SK-N-SH (cell line): Measurements from ENCODE around the gene SCAMP5. TPM values are rescaled to one million over a fixed set of nuclear protein-coding genes. Genes with fewer than 3 reads are reported as not detected.
A peak's percentile ranks its signal among the peaks of the same experiment; 100 is the strongest.

Experiments
- CTCF ChIA-PET: fragments of 300-600, 350-600 bp; formaldehyde crosslinking; extraction: SDS; loops from one replicate; lab custom pipeline; 2021; lab: Yijun Ruan, JAX
- POLR2A ChIA-PET: fragments of 350-600 bp; sonication (Branson Sonifier 250); formaldehyde crosslinking; extraction: SDS; loops from one replicate; lab custom pipeline; 2020; ENCODE audit warnings: antibody characterized with exemption, inconsistent platforms; lab: Yijun Ruan, JAX
- DNase-seq: peaks from one replicate; pipeline ENCODE4 v3.0.0; 2012
- H2AFZ ChIP-seq: fragments of 200-600 bp; sonication (generic); 2 replicates; pipeline ENCODE4 v1.8.1; 2016; ENCODE audit warnings: antibody characterized with exemption, mild to moderate bottlenecking, low read depth
- H3F3A ChIP-seq: fragments of 200-600 bp; sonication (generic); replicated peaks from 2 replicates; pipeline ENCODE3; 2016; ENCODE audit warnings: antibody characterized with exemption, mild to moderate bottlenecking; ENCODE audit not compliant: insufficient read depth
- H3K27ac ChIP-seq, 2 experiments: fragments of 200-500 bp in 1 of 2; fragments of 200-600 bp in 1 of 2; sonication (Bioruptor generic) in 1 of 2; sonication (generic), shearing (Covaris generic) in 1 of 2; 2 replicates each; pipeline versions ENCODE4 v1.5.1 to v1.6.1; 2014 to 2016; ENCODE audit warnings: low read depth in 2 of 2, inconsistent platforms in 1 of 2, low read length in 1 of 2, mild to moderate bottlenecking in 1 of 2, mixed read lengths in 1 of 2
- H3K27me3 ChIP-seq: fragments of 200-600 bp; sonication (generic), shearing (Covaris generic); 2 replicates; pipeline ENCODE4 v1.6.1; 2016; ENCODE audit warnings: mixed run types; ENCODE audit not compliant: insufficient read depth
- H3K36me3 ChIP-seq, 2 experiments: fragments of 200-500 bp in 1 of 2; fragments of 200-600 bp in 1 of 2; sonication (Bioruptor generic) in 1 of 2; sonication (generic) in 1 of 2; replicated peaks in 1 of 2; 2 replicates each; pipeline versions ENCODE3 to v1.5.1; 2014 to 2016; ENCODE audit warnings: low read length in 1 of 2, mild to moderate bottlenecking in 1 of 2; ENCODE audit not compliant: insufficient read depth in 2 of 2, control insufficient read depth in 1 of 2
- H3K4me1 ChIP-seq, 2 experiments: fragments of 200-500 bp in 1 of 2; fragments of 200-600 bp in 1 of 2; sonication (Bioruptor generic) in 1 of 2; sonication (generic), shearing (Covaris generic) in 1 of 2; 2 replicates each; pipeline versions ENCODE4 v1.5.1 to v1.6.1; 2014 to 2016; ENCODE audit warnings: low read depth in 1 of 2, low read length in 1 of 2, mixed run types in 1 of 2; ENCODE audit not compliant: insufficient read depth in 2 of 2, control insufficient read depth in 1 of 2
- H3K4me2 ChIP-seq: fragments of 200-600 bp; sonication (generic), shearing (Covaris generic); 2 replicates; pipeline ENCODE4 v1.6.1; 2017; ENCODE audit warnings: mixed run types
- H3K4me3 ChIP-seq, 2 experiments: fragments of 200-500 bp in 1 of 2; fragments of 200-600 bp in 1 of 2; sonication (Bioruptor generic) in 1 of 2; sonication (generic), shearing (Covaris generic) in 1 of 2; 2 replicates each; pipeline versions ENCODE4 v1.5.1 to v1.8.1; 2014 to 2016; ENCODE audit warnings: low read depth in 2 of 2, inconsistent platforms in 1 of 2, low read length in 1 of 2, mild to moderate bottlenecking in 1 of 2, mixed read lengths in 1 of 2, moderate library complexity in 1 of 2
- H3K79me2 ChIP-seq: fragments of 200-600 bp; sonication (generic); 2 replicates; pipeline ENCODE4 v1.8.1; 2017; ENCODE audit warnings: mild to moderate bottlenecking; ENCODE audit not compliant: insufficient read depth
- H3K9ac ChIP-seq: fragments of 200-600 bp; sonication (generic); 2 replicates; pipeline ENCODE4 v1.6.1; 2017; ENCODE audit warnings: mixed run types
- H3K9me2 ChIP-seq: fragments of 200-600 bp; sonication (generic); 2 replicates; pipeline ENCODE4 v1.6.1; 2017; ENCODE audit warnings: mixed run types
- H3K9me3 ChIP-seq: fragments of 200-600 bp; sonication (generic); 2 replicates; pipeline ENCODE4 v1.6.1; 2017; ENCODE audit warnings: mixed run types, mild to moderate bottlenecking, moderate library complexity
- H4K20me1 ChIP-seq: fragments of 200-600 bp; sonication (generic); 2 replicates; pipeline ENCODE4 v1.6.1; 2017; ENCODE audit warnings: mild to moderate bottlenecking, mixed run types; ENCODE audit not compliant: insufficient read depth
- CHD2 ChIP-seq: fragments of 150-350 bp; IDR thresholded peaks from 2 replicates; pipeline ENCODE4 v1.6.1; 2018; ENCODE audit warnings: low read length; ENCODE audit not compliant: partially characterized antibody
- ELF1 ChIP-seq: IDR thresholded peaks from 2 replicates; pipeline ENCODE4 v1.4.0; 2012
- EP300 ChIP-seq, 2 experiments: IDR thresholded peaks; 2 replicates each; pipeline versions ENCODE4 v1.4.0 to v1.6.1; 2012; ENCODE audit warnings: borderline replicate concordance in 1 of 2, low read depth in 1 of 2, low read length in 1 of 2
- FOSL2 ChIP-seq: IDR thresholded peaks from 2 replicates; pipeline ENCODE4 v1.4.0; 2012; ENCODE audit warnings: low read depth, mild to moderate bottlenecking, moderate library complexity, borderline replicate concordance
- GABPA ChIP-seq: IDR thresholded peaks from 2 replicates; pipeline ENCODE4 v1.4.0; 2012; ENCODE audit warnings: low read depth, mild to moderate bottlenecking
- GATA2 ChIP-seq: sonication (generic); formaldehyde crosslinking; IDR thresholded peaks from 2 replicates; pipeline ENCODE4 v1.5.0; 2020; ENCODE audit warnings: mild to moderate bottlenecking, missing genetic modification reagents
- JUND ChIP-seq: IDR thresholded peaks from 2 replicates; pipeline ENCODE4 v1.4.0; 2012
- NRF1 ChIP-seq: IDR thresholded peaks from 2 replicates; pipeline ENCODE4 v1.6.1; 2012; ENCODE audit warnings: low read depth, mild to moderate bottlenecking, low read length
- PBX3 ChIP-seq: IDR thresholded peaks from 2 replicates; pipeline ENCODE4; 2012
- POLR2AphosphoS5 ChIP-seq: IDR thresholded peaks from 2 replicates; pipeline ENCODE4 v1.6.1; 2012; ENCODE audit warnings: low read depth, low read length
- RCOR1 ChIP-seq: fragments of 150-350 bp; IDR thresholded peaks from 2 replicates; pipeline ENCODE4 v1.6.1; 2017; ENCODE audit warnings: antibody characterized with exemption, low read length
- REST ChIP-seq: IDR thresholded peaks from 2 replicates; pipeline ENCODE4 v1.6.1; 2012; ENCODE audit warnings: mild to moderate bottlenecking, low read depth, low read length, moderate library complexity
- SIN3A ChIP-seq: IDR thresholded peaks from 2 replicates; pipeline ENCODE4 v1.6.1; 2012; ENCODE audit warnings: low read depth, mild to moderate bottlenecking, low read length, moderate library complexity, borderline replicate concordance
- WGBS: methylation state at CpG from one replicate; pipeline ENCODE4 v1.1.6; 2017; ENCODE audit warnings: low lambda C conversion rate; 5-methylcytosine and 5-hydroxymethylcytosine counted together
- polyA plus RNA-seq, 3 experiments: library from polyadenylated mRNA; depleted of rRNA; stranded (reverse); fragments of >200 nt; gene quantifications; 2 replicates each; pipeline ENCODE4 v1.2.3, GENCODE V29; 2012
- TF ChIP-seq, protein P1 (sequence below): fragments of 150-350 bp; IDR thresholded peaks from 2 replicates; pipeline ENCODE4 v1.6.1; 2017; ENCODE audit warnings: antibody characterized with exemption, low read length, low read depth, borderline replicate concordance
- TF ChIP-seq, protein P2 (sequence below): IDR thresholded peaks from 2 replicates; pipeline ENCODE4 v1.4.0; 2012; ENCODE audit warnings: low read depth, borderline replicate concordance
- TF ChIP-seq, protein P3 (sequence below): IDR thresholded peaks from 2 replicates; pipeline ENCODE4 v1.4.0; 2012; ENCODE audit warnings: low read depth, borderline replicate concordance
- TF ChIP-seq, protein P4 (sequence below): fragments of 200-600 bp; sonication (generic); IDR thresholded peaks from 2 replicates; pipeline ENCODE4 v1.6.1; 2017; ENCODE audit warnings: antibody characterized with exemption, mild to moderate bottlenecking, moderate library complexity

SCAMP5 gene
- polyA plus RNA-seq, 1 of the 3 experiments (the other 2 are of a cell fraction): 27.9 TPM

DNA sequence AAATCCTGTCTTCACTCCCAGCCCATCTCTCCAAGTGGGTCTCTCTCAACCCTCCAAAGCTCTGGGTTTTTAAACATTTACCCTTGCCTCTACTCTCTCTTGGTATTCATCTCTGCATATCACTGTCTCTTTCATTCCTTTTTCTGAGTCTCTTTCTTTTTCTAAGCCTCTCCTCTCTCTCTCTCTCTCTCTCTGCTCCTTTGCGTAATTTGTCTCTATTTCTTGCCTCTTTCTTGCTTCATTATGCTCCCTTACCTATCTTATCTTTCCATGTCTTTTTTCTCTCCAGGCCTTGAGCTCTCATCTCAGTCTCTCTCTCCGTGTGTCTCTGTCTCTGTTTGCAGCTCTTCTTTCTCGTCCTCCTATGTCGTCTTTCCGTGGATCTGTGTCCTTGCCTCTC is 678 bp upstream of the SCAMP5 start:
- no peaks in the 10 kb centered on the region for H4K20me1 ChIP-seq
- H3K79me2 ChIP-seq: no peaks in the 10 kb centered on the region
- peak overlapping the region; percentile 62; the same call in 1 of the 2 replicates for H3K4me2 ChIP-seq
- no peak overlapping the region for H3K9ac ChIP-seq
- H3K27me3 ChIP-seq: no peaks in the 10 kb centered on the region
- H3K9me3 ChIP-seq: no peaks in the 10 kb centered on the region
- WGBS: 11% methylated on average over 5 of the region's 5 CpGs
- H2AFZ ChIP-seq: no peak overlapping the region
- peaks cover 0 to 17% of the 10 kb centered on the region in 2 experiments; a peak in 1 of 4 replicates for H3K4me1 ChIP-seq
- H3F3A ChIP-seq: peaks cover 4% of the 10 kb centered on the region
- peak overlapping the region in 1 of 2 experiments; percentile 50; a peak in 2 of 4 replicates for H3K27ac ChIP-seq
- no peaks in the 10 kb centered on the region for H3K36me3 ChIP-seq
- no peaks in the 10 kb centered on the region for H3K9me2 ChIP-seq
- CTCF ChIA-PET: interaction anchor here (1.0 to 3.9 kb wide), 11 partner anchors 29 to 226 kb away, joined by 3 to 21 read pairs (median 9); partner anchors contain the start of genes PPCDC, RPP25 and ULK3
- H3K4me3 ChIP-seq: peak overlapping the region; percentile 67 to 84; a peak in 3 of 4 replicates
- DNase-seq: no peak
- POLR2A ChIA-PET: interaction anchor here (0.6 to 2.7 kb wide), 18 partner anchors 12 to 1411 kb away, joined by 3 to 47 read pairs (median 4); partner anchors contain the start of genes COX5A, FAM219B, PPCDC and RPP25
- TF ChIP-seq, protein P1, sequence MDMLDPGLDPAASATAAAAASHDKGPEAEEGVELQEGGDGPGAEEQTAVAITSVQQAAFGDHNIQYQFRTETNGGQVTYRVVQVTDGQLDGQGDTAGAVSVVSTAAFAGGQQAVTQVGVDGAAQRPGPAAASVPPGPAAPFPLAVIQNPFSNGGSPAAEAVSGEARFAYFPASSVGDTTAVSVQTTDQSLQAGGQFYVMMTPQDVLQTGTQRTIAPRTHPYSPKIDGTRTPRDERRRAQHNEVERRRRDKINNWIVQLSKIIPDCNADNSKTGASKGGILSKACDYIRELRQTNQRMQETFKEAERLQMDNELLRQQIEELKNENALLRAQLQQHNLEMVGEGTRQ: no peak
- TF ChIP-seq NRF1: no peak
- TF ChIP-seq CHD2: no peak
- TF ChIP-seq, protein P2, sequence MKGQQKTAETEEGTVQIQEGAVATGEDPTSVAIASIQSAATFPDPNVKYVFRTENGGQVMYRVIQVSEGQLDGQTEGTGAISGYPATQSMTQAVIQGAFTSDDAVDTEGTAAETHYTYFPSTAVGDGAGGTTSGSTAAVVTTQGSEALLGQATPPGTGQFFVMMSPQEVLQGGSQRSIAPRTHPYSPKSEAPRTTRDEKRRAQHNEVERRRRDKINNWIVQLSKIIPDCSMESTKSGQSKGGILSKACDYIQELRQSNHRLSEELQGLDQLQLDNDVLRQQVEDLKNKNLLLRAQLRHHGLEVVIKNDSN: no peak
- no peak for TF ChIP-seq RCOR1
- no peak for TF ChIP-seq GATA2 (CRISPR knock-in tag)
- TF ChIP-seq, protein P3, sequence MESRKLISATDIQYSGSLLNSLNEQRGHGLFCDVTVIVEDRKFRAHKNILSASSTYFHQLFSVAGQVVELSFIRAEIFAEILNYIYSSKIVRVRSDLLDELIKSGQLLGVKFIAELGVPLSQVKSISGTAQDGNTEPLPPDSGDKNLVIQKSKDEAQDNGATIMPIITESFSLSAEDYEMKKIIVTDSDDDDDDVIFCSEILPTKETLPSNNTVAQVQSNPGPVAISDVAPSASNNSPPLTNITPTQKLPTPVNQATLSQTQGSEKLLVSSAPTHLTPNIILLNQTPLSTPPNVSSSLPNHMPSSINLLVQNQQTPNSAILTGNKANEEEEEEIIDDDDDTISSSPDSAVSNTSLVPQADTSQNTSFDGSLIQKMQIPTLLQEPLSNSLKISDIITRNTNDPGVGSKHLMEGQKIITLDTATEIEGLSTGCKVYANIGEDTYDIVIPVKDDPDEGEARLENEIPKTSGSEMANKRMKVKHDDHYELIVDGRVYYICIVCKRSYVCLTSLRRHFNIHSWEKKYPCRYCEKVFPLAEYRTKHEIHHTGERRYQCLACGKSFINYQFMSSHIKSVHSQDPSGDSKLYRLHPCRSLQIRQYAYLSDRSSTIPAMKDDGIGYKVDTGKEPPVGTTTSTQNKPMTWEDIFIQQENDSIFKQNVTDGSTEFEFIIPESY: no peak
- TF ChIP-seq PBX3: no peak
- TF ChIP-seq GABPA: no peak
- no peak for TF ChIP-seq JUND
- TF ChIP-seq, protein P4, sequence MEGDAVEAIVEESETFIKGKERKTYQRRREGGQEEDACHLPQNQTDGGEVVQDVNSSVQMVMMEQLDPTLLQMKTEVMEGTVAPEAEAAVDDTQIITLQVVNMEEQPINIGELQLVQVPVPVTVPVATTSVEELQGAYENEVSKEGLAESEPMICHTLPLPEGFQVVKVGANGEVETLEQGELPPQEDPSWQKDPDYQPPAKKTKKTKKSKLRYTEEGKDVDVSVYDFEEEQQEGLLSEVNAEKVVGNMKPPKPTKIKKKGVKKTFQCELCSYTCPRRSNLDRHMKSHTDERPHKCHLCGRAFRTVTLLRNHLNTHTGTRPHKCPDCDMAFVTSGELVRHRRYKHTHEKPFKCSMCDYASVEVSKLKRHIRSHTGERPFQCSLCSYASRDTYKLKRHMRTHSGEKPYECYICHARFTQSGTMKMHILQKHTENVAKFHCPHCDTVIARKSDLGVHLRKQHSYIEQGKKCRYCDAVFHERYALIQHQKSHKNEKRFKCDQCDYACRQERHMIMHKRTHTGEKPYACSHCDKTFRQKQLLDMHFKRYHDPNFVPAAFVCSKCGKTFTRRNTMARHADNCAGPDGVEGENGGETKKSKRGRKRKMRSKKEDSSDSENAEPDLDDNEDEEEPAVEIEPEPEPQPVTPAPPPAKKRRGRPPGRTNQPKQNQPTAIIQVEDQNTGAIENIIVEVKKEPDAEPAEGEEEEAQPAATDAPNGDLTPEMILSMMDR: no peak
- TF ChIP-seq REST: no peak
- no peak for TF ChIP-seq FOSL2
- no peak for TF ChIP-seq SIN3A
- no peak for TF ChIP-seq ELF1
- no peak for TF ChIP-seq POLR2AphosphoS5
- TF ChIP-seq EP300 (IDR thresholded peaks at IDR 0.05; ENCODE audit: borderline replicate concordance in 1 of 2, low read depth in 1 of 2, low read length in 1 of 2): no peak
